22Rv1 (cell line): ENCODE results near the gene LRRC43.

Experiments
- H3K27ac ChIP-seq: fragments of 450-650 bp; 2 replicates; pipeline ENCODE4 v1.5.1; 2017
- ZFX ChIP-seq: fragments of 450-650 bp; IDR thresholded peaks from 2 replicates; pipeline ENCODE4 v1.6.1; 2017; ENCODE audit warnings: antibody characterized with exemption, borderline replicate concordance
- TF ChIP-seq, protein P1 (sequence below): fragments of 450-650 bp; IDR thresholded peaks from 2 replicates; pipeline ENCODE4 v1.5.1; 2017; ENCODE audit warnings: mild to moderate bottlenecking

LRRC43 gene

DNA sequence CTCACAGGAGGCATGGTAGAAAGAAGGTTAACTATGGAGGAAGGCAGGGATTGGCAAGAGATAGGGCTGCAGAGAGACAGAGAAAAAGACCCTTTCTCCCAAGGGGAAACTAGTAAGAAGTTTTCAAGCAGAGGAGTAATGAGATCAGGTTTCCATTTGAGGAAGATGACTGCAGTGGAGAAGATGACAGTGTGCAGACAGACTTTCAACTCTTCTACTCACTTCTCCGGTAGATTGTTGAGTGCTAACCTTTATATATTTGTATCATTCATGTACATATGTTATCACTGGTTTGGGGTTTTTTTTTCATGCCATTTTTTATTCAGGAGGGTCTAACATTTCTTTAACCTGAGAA, 14.7 kb downstream of the LRRC43 start:
- TF ChIP-seq, protein P1, sequence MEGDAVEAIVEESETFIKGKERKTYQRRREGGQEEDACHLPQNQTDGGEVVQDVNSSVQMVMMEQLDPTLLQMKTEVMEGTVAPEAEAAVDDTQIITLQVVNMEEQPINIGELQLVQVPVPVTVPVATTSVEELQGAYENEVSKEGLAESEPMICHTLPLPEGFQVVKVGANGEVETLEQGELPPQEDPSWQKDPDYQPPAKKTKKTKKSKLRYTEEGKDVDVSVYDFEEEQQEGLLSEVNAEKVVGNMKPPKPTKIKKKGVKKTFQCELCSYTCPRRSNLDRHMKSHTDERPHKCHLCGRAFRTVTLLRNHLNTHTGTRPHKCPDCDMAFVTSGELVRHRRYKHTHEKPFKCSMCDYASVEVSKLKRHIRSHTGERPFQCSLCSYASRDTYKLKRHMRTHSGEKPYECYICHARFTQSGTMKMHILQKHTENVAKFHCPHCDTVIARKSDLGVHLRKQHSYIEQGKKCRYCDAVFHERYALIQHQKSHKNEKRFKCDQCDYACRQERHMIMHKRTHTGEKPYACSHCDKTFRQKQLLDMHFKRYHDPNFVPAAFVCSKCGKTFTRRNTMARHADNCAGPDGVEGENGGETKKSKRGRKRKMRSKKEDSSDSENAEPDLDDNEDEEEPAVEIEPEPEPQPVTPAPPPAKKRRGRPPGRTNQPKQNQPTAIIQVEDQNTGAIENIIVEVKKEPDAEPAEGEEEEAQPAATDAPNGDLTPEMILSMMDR, result no peak
- no peak for TF ChIP-seq ZFX
- no peak overlapping the region for H3K27ac ChIP-seq

DNA sequence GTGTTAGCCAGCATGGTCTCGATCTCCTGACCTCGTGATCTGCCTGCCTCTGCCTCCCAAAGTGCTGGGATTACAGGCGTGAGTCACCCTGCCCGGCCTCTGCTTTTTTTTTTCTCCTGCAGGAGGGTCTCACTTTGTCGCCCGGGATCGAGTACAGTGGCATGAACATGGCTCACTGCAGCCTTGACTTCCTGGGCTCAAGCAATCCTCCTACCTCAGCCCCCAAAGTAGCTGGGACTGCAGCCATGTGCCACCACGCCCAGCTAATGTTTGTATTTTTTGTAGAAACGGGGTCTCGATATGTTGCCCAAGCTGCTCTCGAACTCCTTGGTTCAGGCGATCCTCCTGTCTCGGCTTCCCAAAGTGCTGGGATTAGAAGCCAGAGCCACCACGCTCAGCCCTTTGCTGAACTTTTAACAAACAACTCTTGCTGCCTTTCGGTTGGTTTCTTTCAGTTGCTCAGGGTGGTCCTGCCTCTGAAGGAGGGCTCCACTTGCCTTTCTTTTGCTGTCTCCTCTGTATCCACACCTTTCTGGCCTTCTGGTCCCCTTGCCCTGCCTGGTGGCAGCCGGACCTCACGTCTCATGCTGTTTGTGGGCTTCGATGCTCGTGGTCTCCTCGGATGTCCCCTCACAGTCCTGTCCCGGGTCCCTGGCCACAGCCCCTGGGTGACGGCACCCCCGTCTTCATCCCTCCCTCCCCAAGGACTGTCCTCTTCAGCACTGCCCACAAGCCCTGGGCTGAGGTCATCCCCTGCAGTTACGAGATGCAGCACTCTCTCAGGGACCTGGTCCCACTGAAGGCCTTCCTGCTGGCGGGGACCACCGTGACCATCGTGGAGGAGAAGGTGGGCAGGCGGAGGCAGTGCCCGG, 16.8 kb downstream of the LRRC43 start:
- H3K27ac ChIP-seq, result no peak overlapping the region
- TF ChIP-seq, protein P1, result no peak
- no peak for TF ChIP-seq ZFX

DNA sequence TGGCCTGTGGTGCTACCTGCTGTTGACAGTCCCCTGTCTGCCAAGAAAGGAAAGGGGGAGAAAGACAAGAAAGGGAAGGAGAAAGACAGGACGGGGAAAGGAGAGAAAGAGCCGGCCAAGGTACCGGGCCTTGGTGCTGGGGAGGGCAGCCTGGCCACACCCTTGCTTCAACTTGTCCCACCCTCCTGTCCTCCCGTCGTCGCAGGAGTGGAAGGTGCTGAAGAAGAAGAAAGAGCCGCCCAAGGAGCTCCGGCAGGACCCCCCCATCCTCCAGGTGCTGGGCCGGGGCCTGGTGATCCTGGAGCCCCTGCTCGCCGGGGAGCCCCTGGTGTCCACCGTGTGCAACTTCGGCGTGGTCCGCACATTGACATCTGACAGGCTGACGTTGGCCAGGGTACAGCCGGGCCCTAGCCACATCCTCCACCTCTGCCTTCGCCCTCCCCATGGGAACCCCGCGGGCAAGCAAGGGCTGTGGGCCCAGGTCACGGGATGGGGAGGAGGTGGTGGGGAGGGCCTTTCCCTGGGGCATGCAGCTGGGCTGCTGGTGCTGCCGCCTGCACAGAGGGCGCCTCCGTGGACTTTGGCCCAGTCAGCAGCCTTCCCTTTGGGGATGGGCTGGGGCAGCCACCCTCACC, 17.7 kb downstream of the LRRC43 start:
- no peak overlapping the region for H3K27ac ChIP-seq
- TF ChIP-seq, protein P1, result no peak
- TF ChIP-seq ZFX, result no peak

DNA sequence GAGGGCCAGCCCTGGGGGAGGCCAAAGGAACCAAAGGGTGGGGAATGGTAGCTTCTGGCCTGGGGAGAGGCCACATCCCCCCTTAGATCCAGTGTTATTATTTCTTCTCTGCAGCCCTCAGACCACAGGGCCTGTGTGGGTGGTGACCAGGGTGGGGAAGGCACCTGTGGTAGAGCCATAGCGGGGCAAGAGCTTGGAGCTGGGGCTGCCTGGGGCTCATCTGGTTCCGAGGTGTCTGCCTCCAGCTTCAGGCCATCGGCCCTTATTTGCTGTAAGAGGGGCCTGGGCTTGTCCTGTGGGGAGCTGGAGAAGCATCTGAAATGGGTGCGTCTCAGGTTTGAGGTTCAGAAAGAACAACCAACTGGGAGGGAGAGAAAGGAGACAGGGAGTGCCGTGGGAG, 18.5 kb downstream of the LRRC43 start:
- TF ChIP-seq, protein P1, result no peak
- TF ChIP-seq ZFX, result no peak
- H3K27ac ChIP-seq, result no peak overlapping the region

DNA sequence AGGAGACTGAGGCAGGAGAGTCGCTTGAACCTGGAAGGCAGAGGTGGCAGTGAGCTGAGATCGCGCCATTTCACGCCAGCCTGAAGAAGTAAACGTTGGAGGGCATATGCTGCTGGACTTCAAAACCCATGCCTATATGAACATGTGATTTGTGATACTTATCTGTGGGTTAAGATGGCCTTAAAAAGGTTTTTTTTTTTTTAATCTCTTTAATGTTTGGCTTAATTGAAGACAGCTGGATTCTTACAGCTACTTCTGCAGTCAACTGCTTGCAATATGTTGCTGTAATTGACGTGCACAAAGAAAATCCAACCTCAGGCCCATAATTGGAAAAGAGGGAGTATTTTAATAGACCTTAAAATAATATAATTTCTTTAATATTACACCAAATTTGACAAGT, 19.1 kb downstream of the LRRC43 start:
- no peak for TF ChIP-seq ZFX
- TF ChIP-seq, protein P1, result no peak
- H3K27ac ChIP-seq, result no peak overlapping the region

DNA sequence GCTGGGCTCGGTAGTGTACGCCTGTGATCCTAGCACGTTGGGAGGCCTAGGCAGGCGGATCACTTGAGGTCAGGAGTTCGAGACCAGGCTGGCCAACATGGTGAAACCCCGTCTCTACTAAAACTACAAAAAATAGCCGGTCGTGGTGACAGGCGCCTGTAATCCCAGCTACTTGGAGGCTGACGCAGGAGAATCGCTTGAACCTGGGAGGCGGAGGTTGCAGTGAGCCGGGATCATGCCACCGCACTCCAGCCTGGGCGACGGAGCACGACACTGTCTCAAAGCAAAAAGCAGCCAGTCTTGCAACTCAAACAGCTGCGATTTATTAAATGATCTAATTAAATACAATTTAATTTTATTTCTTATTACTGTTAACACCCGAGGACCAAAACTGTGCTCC, 19.9 kb downstream of the LRRC43 start:
- H3K27ac ChIP-seq, result peak overlapping the region; percentile 30; the same call in 1 of the 2 replicates

DNA sequence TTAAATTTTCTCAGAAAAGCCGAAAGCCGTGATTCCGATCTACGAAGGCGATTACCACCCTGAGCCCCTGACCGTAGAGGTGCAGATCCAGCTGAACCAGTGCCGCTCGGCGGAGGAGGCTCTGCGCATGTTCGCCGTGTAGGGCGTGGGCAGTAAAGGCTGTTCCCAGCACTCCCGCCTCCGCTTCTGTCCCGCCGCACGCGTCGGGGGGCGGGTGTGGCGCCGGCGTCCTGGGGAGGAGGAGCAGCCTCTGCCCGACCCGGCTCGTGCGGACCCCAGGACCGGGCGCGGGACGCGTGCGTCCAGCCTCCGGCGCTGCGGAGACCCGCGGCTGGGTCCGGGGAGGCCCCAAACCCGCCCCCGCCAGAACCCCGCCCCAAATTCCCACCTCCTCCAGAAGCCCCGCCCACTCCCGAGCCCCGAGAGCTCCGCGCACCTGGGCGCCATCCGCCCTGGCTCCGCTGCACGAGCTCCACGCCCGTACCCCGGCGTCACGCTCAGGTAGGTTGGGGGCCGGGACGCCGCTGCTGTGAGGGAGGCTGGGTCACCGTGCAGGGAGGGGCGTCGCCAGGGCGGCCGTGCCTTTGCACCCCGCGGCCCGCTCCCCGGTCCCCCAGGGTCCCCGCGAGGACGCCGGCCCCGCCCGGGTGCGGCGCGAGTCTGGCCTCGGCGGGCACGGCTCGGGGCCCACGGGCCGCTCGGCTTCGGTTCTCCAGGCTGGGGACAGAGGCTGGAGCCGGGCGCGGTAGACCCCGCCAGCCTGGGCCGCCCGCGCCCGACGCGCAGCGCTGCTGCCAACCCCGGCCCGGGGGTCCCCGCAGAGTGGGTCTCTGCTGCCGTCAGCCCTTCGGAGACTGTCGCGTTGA, 20.6 kb downstream of the LRRC43 start, which contains the start of gene B3GNT4:
TSS of gene B3GNT4 (plus strand) at position 409 of the 866 bp plus-strand sequence. CDS start 910 bp downstream, outside the sequence.
- TF ChIP-seq, protein P1, result no peak
- no peak for TF ChIP-seq ZFX
- peak within 1 kb of the TSS; percentile 30; the same call in 1 of the 2 replicates for H3K27ac ChIP-seq
